PC-3 (cell line): ENCODE results near the gene NKIRAS1.
A peak's percentile ranks its signal among the peaks of the same experiment; 100 is the strongest.

Experiments
- EZH2 ChIP-seq: fragments of 300-600 bp; sonication (generic); IDR thresholded peaks from one replicate; pipeline ENCODE4 v1.6.1; 2017; ENCODE audit warnings: antibody characterized with exemption, mild to moderate bottlenecking, low read length; ENCODE audit not compliant: unreplicated experiment
- EZH2phosphoT487 ChIP-seq: fragments of 300-600 bp; sonication (generic); IDR thresholded peaks from 2 replicates; pipeline ENCODE4 v1.6.1; 2018; ENCODE audit warnings: mild to moderate bottlenecking, antibody characterized with exemption, low read length, borderline replicate concordance
- TF ChIP-seq, protein P1 (sequence below): fragments of 300-600 bp; sonication (generic); conservative IDR thresholded peaks from 2 replicates; pipeline ENCODE4 v1.5.1; 2017; ENCODE audit warnings: antibody characterized with exemption, low read depth, mild to moderate bottlenecking, low read length

DNA sequence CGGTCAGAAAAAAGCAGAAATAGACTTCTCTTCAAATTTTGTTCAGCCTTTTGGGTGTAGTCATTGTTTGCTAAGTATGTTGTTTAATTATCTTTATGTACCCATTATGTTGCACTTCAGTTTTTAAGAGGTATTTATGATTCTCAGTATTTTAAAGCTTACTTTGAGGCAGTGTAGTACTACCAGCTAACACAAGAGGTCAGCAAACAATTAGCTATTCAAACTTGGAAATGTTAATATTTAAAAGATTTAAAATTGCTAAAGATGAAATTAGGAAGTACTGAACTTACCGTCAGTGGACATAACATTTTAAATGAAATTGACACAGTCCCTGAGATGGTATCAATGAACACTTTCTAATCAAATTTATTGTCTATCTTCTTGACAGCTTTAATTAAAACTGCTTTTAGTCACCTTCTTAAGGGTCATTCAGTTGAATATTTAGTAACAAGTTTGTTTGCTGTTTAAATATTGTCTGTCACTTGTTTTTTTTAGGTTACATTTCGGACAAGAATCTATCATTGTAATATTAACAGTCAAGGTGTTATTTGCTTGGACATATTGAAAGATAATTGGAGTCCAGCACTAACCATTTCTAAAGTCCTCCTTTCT lies 28.1 kb downstream of the NKIRAS1 start:
- TF ChIP-seq, protein P1, sequence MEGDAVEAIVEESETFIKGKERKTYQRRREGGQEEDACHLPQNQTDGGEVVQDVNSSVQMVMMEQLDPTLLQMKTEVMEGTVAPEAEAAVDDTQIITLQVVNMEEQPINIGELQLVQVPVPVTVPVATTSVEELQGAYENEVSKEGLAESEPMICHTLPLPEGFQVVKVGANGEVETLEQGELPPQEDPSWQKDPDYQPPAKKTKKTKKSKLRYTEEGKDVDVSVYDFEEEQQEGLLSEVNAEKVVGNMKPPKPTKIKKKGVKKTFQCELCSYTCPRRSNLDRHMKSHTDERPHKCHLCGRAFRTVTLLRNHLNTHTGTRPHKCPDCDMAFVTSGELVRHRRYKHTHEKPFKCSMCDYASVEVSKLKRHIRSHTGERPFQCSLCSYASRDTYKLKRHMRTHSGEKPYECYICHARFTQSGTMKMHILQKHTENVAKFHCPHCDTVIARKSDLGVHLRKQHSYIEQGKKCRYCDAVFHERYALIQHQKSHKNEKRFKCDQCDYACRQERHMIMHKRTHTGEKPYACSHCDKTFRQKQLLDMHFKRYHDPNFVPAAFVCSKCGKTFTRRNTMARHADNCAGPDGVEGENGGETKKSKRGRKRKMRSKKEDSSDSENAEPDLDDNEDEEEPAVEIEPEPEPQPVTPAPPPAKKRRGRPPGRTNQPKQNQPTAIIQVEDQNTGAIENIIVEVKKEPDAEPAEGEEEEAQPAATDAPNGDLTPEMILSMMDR = peak; percentile 93
- no peak for TF ChIP-seq EZH2phosphoT487
- no peak for TF ChIP-seq EZH2
